HG03095 (cell line): Measurements from ENCODE around the gene GCG.

Source experiments
- ATAC-seq: cut with Tn5 transposase; IDR thresholded peaks from one replicate; pipeline ENCODE4 v1.9.1; 2021; ENCODE audit warnings: moderate library complexity; ENCODE audit not compliant: unreplicated experiment

Gene GCG

DNA sequence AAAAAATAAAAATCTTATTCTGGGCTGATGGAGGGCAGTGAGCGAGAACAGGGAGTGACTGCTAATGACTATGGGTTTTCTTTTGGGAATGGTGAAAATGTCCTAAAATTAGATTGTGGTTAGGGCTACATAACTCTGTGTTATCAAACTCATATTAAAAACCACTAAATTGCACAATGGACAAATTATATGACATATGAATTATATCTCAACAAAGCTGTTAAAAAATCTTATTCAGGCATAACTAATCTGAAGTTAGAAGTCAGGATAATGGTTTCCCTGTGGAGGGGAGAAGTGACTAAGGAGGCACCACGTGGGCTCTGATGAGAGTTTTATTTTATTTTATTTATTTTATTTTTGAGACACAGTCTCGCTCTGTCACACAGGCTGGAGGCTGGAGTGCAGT lies 45.9 kb downstream of the GCG start:
- no peak for ATAC-seq

- no peak for ATAC-seq
Observed at GRCh38 chr2:162103443-162104009, 48.5 kb downstream of the GCG start.

- ATAC-seq: no peak
Observed at GRCh38 chr2:162100579-162100978, 51.5 kb downstream of the GCG start.

DNA sequence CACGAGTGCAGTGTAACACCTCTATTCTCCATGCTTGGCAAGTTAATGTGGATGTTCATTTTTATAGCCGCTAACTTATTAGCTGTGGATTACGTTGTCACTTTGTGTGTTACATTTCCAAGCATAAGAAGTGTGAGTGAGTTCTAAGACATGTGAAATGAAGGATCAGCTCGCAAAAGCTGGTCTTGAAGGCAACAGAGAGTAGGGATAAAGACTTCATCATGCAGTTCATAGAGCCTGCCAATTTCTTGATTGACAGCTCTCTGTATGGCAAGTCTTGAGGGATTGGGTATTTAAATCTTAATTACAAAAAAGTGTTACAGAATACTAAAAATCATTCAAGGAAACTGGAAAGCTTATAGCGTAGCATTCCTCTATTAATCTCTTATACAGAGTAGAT lies 52.2 kb downstream of the GCG start:
- ATAC-seq: no peak
